Measurements from ENCODE around the gene CCNE1.

GRCh38 chr19:29781386-29782259 lies 30.2 kb upstream of the CCNE1 start:
- TF ChIP-seq POLR2AphosphoS5 (IDR thresholded peaks at IDR 0.05) (no peak), POLR2A (IDR thresholded peaks at IDR 0.05) (no peak)
- TF ChIP-seq, protein P1, sequence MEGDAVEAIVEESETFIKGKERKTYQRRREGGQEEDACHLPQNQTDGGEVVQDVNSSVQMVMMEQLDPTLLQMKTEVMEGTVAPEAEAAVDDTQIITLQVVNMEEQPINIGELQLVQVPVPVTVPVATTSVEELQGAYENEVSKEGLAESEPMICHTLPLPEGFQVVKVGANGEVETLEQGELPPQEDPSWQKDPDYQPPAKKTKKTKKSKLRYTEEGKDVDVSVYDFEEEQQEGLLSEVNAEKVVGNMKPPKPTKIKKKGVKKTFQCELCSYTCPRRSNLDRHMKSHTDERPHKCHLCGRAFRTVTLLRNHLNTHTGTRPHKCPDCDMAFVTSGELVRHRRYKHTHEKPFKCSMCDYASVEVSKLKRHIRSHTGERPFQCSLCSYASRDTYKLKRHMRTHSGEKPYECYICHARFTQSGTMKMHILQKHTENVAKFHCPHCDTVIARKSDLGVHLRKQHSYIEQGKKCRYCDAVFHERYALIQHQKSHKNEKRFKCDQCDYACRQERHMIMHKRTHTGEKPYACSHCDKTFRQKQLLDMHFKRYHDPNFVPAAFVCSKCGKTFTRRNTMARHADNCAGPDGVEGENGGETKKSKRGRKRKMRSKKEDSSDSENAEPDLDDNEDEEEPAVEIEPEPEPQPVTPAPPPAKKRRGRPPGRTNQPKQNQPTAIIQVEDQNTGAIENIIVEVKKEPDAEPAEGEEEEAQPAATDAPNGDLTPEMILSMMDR (IDR thresholded peaks at IDR 0.05): no peak
